DND-41 (cell line): ENCODE measurements around the gene PLAU.

Experiments used
- ATAC-seq: fragments of 200-7000 bp; cut with Tn5 transposase; 3 replicates; pipeline ENCODE4 v1.9.1; 2021; ENCODE audit warnings: low read depth; ENCODE audit not compliant: insufficient read depth
- DNase-seq: peaks from one replicate; pipeline ENCODE4 v3.0.0-alpha.2; 2020
- H2AFZ ChIP-seq: 2 replicates; pipeline ENCODE4 v1.6.0; 2012; ENCODE audit warnings: low read depth, low read length
- H3K27ac ChIP-seq: 2 replicates; pipeline ENCODE4 v1.5.1; 2012; ENCODE audit warnings: low read length, inconsistent platforms
- H3K27me3 ChIP-seq: fragments of 200-600 bp; sonication (generic); 2 replicates; pipeline ENCODE4 v1.6.0; 2012; ENCODE audit warnings: low read length, mild to moderate bottlenecking, inconsistent platforms; ENCODE audit not compliant: insufficient read depth, poor library complexity
- H3K36me3 ChIP-seq: 2 replicates; pipeline ENCODE4 v1.5.1; 2012; ENCODE audit warnings: low read length, inconsistent platforms; ENCODE audit not compliant: insufficient read depth
- H3K4me1 ChIP-seq: 2 replicates; pipeline ENCODE4 v1.5.1; 2012; ENCODE audit warnings: mild to moderate bottlenecking, low read length; ENCODE audit not compliant: insufficient read depth
- H3K4me2 ChIP-seq: 2 replicates; pipeline ENCODE4 v1.6.0; 2012; ENCODE audit warnings: mild to moderate bottlenecking, moderate library complexity, low read length, inconsistent platforms; ENCODE audit not compliant: insufficient read depth
- H3K4me3 ChIP-seq, 2 experiments: fragments of 200-600 bp in 1 of 2; shearing (Covaris generic) in 1 of 2; 2 replicates each; pipeline ENCODE4 v1.5.1; 2012 to 2016; ENCODE audit warnings: inconsistent platforms in 2 of 2, low read length in 2 of 2, mild to moderate bottlenecking in 2 of 2, low read depth in 1 of 2, moderate library complexity in 1 of 2
- H3K79me2 ChIP-seq: 2 replicates; pipeline ENCODE4 v1.6.0; 2012; ENCODE audit warnings: low read length, inconsistent platforms; ENCODE audit not compliant: insufficient read depth
- H3K9ac ChIP-seq: 2 replicates; pipeline ENCODE4 v1.6.0; 2012; ENCODE audit warnings: low read depth, mild to moderate bottlenecking, inconsistent platforms, low read length, moderate library complexity
- H3K9me3 ChIP-seq: 2 replicates; pipeline ENCODE4 v1.5.1; 2012; ENCODE audit warnings: low read length, moderate library complexity, mild to moderate bottlenecking, inconsistent platforms; ENCODE audit not compliant: insufficient read depth, severe bottlenecking
- H4K20me1 ChIP-seq: 2 replicates; pipeline ENCODE4 v1.6.0; 2012; ENCODE audit warnings: low read length; ENCODE audit not compliant: insufficient read depth
- CTCF ChIP-seq: IDR thresholded peaks from 2 replicates; pipeline ENCODE4 v1.5.1; 2012; ENCODE audit warnings: borderline replicate concordance, low read length, moderate library complexity, mild to moderate bottlenecking; ENCODE audit not compliant: poor library complexity, severe bottlenecking; ENCODE audit errors: extremely low read depth
- EZH2 ChIP-seq: IDR thresholded peaks from 3 replicates; pipeline ENCODE4 v1.6.1; 2012; ENCODE audit warnings: borderline replicate concordance, low read depth, mild to moderate bottlenecking, moderate library complexity, low read length, inconsistent platforms; ENCODE audit not compliant: severe bottlenecking

Gene PLAU

GRCh38 chr10:73946253-73947145 lies 35.6 kb downstream of the PLAU start:
- Histone ChIP-seq H3K4me3 (no peak overlapping the region), H3K79me2 (no peaks in the 10 kb centered on the region), H3K4me1 (no peaks in the 10 kb centered on the region), H4K20me1 (no peaks in the 10 kb centered on the region), H3K9me3 (no peaks in the 10 kb centered on the region), H3K4me2 (no peak overlapping the region), H2AFZ (no peak overlapping the region), H3K27me3 (no peaks in the 10 kb centered on the region), H3K36me3 (no peaks in the 10 kb centered on the region), H3K27ac (no peak overlapping the region), H3K9ac (no peak overlapping the region)
- TF ChIP-seq EZH2 (no peak), CTCF (no peak)
- ATAC-seq: no peak
- DNase-seq: no peak

- Histone ChIP-seq H3K27me3 (no peaks in the 10 kb centered on the region), H3K4me1 (no peaks in the 10 kb centered on the region), H4K20me1 (no peaks in the 10 kb centered on the region), H2AFZ (no peak overlapping the region), H3K9ac (no peak overlapping the region), H3K36me3 (no peaks in the 10 kb centered on the region), H3K27ac (no peak overlapping the region), H3K4me3 (no peak overlapping the region), H3K79me2 (no peaks in the 10 kb centered on the region), H3K9me3 (no peaks in the 10 kb centered on the region), H3K4me2 (no peak overlapping the region)
- TF ChIP-seq CTCF: no peak
- TF ChIP-seq EZH2: no peak
- DNase-seq: no peak
- ATAC-seq: no peak
These were observed 38.2 kb downstream of the PLAU start for GRCh38 chr10:73948947-73949633.

- ATAC-seq (no peak), DNase-seq (no peak)
- Histone ChIP-seq H3K9ac (no peak overlapping the region), H3K4me2 (no peak overlapping the region), H3K4me1 (no peaks in the 10 kb centered on the region), H3K4me3 (no peak overlapping the region), H2AFZ (no peak overlapping the region), H3K36me3 (no peaks in the 10 kb centered on the region), H3K27ac (no peak overlapping the region), H3K79me2 (no peaks in the 10 kb centered on the region), H3K9me3 (no peaks in the 10 kb centered on the region), H3K27me3 (peaks cover 2% of the 10 kb centered on the region), H4K20me1 (no peaks in the 10 kb centered on the region)
- no peak for TF ChIP-seq CTCF
- TF ChIP-seq EZH2: no peak
These were observed 39.4 kb downstream of the PLAU start for GRCh38 chr10:73950155-73950948.
